Measurements from ENCODE around the gene FNIP2.
"Not testable (repeated sequence)": the region's sequence is repeated elsewhere in the genome, so short reads cannot be mapped to it uniquely, and the experiment has no call there.

FNIP2 gene

DNA sequence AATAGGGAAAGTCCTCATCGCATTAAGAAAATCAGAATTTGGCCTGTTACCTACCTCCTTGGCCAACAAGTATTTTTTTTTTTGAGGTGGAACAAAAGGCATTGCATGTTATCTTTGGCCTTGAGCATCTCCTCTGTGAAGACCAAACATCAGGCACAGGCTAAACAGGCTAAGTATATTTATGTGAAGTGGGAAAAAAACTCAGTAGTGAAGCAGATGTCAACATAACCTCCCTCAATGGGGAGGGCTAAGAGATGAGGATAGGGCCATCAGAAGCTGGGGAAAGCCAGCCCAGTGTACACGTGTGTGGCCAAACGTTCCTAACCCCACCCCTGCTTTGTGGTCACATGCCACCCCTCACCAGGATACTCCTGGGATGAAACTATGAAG, 102.5 kb downstream of the FNIP2 start:
- no peak for DNase-seq

DNA sequence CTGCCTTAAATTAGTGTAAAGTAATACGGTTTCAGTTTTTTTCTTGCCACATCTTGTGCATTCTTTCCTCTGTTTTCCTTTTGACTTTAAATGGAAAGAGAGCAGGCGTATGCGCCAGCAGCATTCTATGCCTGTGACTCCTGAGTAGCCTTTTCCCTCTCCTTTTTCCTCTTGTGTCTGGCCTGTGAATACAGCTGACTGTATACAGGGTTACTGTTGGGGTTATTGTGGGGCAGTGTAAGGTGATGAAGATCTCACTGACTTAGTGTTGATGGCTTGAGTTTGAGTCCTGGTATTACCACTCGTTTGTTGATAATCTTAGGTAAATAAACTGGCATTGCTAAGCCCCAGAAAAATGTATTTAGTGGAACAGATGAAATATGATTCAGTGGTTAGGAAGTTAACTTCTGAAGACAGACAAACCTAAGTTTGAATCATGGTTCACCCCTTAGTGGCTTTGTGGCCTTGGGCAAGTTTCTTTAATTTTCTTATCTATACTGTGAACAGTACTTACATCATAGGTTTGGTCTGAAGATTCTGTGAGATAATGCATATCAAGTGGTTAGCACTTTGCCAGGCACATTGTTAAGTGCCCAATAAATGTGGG, 105.1 kb downstream of the FNIP2 start:
- DNase-seq: no peak

DNA sequence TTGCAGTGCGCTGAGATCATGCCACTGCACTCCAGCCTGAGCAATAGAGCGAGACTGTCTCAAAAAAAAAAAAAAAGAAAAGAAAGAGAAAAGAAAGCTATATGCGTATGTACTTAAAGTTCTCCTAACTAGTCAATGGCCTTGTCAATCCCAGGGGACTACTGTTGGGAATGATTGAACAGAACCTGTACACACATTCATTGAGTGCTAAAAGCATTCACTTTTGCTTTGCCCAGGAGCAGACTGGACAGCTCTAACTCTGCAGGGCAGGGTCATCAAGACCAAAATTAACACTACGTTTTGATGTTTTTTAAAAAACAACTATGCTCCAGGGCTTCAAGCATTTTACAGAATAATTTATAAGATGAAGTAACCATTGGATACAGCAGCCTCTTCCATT, 106.2 kb downstream of the FNIP2 start:
- no peak for DNase-seq

DNA sequence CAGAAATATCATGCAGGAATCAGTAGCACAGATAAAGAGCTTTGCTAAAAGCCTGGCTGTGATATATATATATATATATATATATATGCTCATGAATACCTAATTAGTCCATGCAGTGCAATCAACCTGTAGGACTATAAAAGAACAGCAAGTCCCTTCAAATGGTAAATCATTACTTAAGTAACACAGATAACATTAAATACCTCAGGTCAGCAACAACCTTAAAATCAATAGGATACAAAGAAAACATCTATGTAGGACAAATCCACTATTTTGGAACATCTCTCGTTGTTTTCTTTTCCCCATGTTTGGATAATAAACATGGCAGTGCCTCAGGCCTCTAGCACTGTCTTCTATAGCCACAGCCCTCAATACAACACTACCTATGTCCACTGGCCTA, 106.6 kb downstream of the FNIP2 start:
- no peak for DNase-seq

DNA sequence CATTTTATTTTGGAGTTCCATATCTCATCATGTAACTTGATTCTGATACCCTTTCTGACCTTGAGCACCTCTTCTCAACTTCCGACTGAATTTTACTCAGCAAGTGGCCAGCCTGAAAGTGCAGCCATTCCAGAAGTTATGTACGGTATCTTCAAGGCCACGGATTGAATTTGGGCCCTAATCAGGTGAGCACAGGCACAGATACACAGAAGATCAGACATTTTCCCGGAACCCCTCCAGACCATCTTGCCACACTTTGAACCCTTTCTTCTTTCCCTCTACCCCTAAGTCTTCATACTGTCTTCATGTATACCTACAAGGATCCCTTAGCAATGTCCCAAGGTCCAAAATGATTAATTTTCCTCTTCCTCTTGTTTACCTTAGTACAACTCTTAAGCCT, 108.2 kb downstream of the FNIP2 start:
- no peak for DNase-seq

DNA sequence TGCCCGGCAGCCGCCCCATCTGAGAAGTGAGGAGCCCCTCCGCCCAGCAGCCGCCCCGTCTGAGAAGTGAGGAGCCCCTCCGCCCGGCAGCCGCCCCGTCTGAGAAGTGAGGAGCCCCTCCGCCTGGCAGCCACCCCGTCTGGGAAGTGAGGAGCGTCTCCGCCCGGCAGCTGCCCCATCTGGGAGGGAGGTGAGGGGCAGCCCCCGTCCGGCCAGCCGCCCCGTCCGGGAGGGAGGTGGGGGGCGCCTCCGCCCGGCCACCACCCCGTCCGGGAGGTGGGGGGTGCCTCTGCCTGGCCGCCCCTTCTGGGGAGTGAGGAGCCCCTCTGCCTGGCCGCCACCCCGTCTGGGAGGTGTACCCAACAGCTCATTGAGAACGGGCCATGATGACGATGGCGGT, 113.3 kb downstream of the FNIP2 start:
- DNase-seq: not testable (repeated sequence)

DNA sequence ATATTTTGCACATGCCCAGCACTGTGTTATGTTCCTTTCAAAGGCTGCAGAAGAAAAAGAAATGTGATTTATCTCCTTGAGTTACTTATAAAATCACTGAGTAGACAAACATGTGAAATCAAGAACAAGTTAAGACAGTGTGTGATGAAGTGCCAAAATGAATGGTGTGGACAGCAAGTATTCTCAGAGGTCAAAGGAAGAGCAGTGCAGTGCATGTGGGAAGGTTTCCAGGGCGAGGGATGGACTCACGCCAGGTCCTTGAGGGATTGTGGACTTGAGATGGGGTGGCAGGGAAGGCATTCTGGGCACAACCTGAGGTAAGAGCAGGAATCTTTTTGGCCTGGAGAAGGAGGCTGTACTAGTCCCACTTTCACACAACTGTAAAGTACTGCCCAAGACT, 115.5 kb downstream of the FNIP2 start:
- no peak for DNase-seq

DNA sequence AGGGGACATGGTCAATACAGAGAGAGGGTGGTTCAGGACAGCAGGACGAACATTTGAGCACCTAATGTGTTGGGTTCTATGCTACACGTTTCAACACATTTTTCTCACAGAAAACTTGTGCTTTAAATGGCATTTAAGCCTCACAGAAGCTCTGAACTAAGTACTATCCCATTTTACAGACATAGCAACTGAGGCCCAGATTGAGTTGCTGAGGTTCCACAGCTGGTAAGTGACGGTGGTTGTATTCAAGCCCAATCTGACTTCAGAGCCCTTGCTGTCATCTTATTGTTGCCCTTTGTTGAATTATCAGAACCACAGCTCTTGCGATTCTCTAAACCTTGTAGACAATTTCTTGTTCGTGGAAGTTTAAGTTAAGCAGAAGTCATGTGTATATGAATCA, 116.7 kb downstream of the FNIP2 start:
- DNase-seq: no peak

DNA sequence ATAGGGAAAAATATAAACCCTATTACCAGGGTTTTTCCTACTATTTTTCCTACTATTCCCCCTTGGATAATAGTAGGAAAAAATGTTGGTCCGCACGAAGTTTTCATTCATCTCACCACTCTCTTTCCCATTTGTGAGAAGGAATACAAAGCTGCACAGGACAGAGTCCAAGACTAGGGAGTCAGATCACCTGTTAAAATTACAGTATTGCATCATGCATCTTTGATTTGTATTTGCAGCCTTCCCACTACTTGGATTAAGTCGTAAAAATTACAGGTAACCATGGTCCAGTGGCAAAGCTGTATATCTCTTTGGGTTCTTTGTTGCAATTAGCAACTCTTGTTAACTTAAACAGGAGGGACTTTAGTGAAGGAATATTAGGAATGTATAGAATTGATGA, 121.5 kb downstream of the FNIP2 start:
- DNase-seq: no peak

DNA sequence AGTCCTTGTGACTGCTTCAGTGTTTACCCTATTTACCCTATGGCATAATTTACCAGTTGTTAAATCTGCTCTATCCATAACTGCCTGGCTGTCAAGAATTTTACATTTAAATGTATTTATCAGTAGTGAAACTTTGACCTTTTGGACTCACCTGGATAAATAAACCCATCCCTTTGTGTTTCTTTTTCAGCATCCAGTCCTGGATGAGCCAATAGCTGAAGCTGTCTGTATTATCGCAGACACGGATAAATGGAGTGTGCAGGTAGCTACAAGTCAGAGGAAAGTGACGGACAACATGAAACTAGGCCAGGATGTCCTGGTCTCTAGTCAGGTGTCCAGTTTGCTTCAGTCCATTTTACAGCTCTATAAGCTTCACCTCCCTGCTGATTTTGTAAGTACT, 122.4 kb downstream of the FNIP2 start:
- no peak for DNase-seq

DNA sequence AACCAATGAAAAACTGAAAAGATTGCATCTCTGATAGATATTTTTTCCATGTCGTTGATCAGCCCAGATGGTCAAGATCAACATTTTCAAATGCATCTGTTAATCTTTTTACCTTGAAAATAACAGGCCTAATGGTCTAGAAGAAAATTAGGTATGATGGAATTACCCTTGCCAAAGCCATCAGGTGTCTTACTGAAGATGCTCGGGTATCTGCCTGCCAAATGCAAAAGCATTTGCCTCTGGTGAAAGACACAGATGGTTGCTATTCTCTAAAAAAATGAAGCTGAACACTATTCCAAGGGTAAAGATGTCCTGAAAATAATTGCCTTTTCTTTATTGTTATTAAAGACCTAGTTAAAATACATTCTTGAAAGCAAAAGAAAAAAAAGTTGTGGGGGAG, 126.0 kb downstream of the FNIP2 start:
- no peak for DNase-seq

DNA sequence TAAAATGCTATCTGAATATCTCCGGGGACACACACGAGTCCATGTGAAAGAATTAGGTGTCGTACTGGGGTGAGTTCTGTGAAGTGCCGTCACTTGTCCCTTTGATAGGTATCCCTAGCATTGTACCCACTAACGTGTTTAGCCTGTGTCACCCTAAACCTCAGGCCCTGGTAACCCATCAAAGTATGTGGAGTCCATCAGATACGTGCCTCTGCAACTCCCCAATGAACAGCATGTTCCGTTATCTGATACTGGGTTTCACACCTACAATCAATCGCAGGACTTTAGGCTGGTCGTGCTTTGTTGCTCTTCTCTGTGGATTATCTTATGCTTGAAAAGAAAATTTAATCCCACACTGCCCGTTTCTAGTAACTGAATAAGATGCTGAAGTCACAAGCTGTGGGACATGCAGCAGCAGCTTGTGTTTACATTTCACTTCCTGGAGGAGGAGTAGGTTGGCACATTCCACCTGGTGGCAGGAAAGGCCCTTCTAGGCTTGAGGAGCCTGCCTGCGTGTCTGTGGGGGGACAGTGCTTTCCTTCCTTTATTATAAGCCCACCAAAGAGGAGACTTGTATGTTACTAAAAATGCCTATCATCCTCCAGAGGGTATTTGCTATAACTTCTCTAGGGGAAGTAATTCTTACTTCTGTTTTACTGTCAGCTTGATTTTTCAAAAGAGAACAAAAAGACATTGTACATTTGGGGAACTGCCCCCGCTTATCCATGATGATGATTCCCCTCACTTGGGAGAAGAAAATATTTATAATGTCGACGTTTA, 127.2 kb downstream of the FNIP2 start:
- peak; percentile 6 for DNase-seq

DNA sequence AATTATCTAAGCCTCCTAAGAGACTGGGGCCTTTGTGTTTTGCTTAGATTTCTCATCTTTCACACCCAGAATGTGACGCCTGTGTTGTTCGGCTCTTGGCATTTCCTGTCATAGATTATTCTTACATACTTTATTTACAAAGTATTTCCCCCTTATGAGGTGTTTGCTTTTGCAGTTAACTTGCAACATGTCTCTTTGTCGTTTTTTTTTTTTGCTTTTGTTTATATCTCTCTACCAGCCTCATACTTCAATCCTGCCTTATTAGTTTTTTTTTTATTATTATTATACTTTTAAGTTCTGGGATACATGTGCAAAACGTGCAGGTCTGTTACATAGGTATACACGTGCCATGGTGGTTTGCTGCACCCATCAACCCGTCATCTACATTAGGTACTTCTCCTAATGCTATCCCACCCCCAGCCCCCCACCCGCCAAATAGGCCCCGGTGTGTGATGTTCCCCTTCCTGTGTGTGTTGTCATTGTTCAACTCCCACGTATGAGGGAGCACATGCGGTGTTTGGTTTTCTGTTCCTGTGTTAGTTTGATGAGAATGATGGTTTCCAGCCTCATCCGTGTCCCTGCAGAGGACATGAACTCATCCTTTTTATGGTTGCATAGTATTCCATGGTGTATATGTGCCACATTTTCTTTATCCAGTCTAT, 127.9 kb downstream of the FNIP2 start:
- DNase-seq: not testable (repeated sequence)

DNA sequence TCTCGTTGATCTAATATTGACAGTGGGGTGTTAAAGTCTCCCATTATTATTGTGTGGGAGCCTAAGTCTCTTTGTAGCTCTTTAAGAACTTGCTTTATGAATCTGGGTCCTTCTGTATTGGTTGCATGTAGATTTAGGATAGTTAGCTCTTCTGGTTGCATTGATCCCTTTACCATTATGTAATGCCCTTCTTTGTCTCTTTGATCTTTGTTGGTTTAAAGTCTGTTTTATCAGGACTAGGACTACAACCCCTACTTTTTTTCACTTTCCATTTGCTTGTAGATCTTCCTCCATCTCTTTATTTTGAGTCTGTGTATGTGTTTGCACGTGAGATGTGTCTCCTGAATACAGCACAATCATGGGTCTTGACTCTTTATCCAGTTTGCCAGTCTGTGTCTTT, 131.6 kb downstream of the FNIP2 start:
- not testable (repeated sequence) for DNase-seq

DNA sequence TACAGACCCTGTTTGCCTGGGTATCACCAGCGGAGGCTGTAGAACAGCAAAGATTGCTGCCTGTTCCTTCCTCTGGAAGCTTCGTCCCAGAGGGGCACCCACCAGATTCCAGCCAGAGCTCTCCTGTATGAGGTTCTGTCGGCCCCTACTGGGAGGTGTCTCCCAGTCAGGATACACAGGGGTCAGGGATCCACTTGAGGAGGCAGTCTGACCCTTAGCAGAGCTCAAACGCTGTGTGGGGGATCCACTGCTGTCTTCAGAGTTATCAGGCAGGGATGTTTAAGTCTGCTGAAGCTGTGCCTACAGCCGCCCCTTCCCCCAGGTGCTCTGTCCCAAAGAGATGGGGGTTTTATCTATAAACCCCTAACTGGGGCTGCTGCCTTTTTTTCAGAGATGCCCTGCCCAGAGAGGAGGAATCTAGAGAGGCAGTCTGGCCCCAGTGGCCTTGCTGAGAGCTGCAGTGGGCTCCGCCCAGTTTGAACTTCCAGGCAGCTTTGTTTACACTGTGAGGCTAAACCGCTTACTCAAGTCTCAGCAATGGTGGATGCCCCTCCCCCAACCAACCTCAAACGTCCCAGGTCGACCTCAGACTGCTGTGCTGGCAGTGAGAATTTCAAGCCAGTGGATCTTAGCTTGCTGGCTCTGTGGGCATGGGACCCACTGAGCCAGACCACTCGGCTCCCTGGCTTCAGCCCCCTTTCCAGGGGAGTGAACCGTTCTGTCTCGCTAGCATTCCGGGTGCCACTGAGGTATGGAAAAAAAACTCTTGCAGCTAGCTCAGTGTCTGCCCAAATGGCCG, 133.7 kb downstream of the FNIP2 start:
- DNase-seq: not testable (repeated sequence)

DNA sequence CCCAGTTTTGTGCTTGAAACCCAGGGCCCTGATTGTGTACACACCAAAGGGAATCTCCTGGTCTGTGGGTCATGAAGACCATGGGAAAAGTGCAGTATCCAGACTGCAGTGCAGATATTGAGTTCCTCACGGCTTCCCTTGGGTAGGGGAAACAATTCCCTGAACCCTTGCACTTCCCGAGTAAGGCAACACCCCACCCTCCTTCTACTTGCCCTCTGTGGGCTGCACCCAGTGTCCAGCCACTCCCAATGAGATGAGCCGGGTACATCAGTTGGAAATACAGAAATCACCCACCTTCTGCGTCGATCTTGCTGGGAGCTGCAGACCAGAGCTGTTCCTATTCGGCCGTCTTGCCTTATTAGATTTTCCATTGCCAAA, 134.2 kb downstream of the FNIP2 start:
- no peak for DNase-seq

DNA sequence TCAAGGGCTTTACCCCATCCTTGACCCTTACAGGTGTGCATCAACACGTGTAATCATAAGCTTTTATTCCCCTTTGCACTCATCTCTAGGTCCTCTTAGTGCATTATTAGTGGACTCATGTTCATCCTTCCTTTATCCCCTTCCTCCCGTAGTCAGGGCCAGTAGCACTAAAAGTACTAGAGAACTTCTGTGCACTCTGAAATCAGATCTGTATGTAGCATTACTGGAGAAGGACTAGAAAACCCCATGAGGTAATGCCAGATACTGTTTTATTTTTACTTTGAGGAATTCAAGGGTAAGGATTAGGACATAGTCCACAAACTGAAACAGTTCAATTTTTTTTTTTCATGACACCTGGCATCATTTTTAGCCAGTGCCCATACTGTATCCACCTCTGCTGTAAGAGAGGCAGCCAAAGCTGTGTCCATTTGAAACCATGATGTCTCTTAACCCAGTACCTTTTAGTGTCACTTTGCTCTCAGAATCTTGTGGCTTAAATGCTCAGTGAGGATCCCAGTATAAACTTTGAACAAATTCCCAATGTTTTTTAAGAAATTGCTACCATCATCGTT, 134.7 kb downstream of the FNIP2 start:
- no peak for DNase-seq

DNA sequence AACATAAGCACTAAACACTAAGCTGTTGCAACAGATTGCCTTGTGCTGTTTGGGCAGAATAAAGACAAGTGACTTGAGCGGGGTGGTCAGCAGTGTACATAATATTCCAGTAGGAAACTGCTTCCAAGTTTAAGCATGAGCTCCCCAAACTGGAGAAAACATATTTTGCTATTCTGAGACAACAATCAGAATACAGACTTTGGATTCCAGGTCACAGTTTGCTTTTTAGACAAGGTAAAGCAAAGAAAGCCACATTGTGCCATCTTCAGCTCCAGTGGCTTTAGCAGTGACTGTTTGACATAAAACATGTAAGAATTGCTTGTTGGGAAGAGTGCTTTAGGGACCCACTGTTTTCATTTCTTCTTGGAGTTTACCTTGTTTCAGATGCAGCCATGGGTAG, 136.0 kb downstream of the FNIP2 start:
- no peak for DNase-seq

DNA sequence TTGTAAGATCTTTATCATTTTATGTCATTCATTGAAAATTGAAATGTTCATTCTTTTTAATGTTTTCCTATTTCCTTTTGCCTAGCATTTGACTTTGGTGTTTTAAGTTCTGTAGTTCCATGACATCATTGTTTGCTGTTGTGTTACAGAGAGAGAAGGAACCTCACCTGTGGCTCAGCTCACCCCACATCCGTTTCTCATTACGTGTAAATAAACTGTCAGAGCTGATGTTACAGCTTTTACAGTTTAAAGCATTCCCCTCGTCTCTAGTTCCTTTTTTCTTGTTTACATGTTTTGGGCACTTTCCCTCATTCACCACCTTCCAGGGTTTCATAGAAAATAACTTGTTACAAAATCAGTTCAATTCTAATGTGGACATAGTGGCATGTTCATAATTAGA, 137.2 kb downstream of the FNIP2 start:
- DNase-seq: no peak

DNA sequence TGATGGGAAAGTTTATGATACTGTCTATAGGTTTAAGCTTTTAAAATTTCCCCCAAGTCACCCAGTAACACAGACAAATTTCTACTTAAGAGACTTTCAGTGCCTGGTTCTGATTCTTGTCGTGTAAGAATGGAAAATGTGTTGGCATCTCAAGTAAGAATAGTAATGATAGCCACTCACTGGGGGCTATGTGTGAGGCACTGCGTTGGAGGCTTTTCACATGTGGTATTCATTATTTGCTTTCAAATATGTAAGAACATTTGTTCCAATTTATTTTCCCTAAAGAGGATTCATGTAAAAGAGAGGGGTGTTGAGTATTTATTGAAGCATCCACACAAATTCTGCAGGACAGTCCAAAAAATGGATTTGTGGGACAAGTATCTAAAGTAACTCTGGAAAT, 143.6 kb downstream of the FNIP2 start:
- DNase-seq: no peak

DNA sequence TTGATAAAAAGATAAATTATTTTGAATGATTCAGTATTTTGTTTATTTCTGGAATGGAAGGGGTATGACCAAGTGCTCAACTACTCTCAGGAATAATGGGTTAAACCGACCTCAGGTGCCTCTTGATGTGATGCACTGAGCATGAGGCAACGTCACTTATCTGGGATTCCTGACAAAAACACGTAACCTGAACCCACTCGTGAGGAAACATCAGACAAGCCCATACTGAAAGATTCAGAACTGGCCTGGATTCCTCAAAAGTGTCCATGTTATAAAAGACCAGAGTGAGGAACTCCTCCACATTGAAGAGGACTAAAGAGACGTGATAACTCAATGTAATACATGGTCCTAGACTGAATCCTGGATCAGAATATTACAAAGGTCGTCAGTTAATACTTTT, 144.0 kb downstream of the FNIP2 start:
- DNase-seq: no peak

DNA sequence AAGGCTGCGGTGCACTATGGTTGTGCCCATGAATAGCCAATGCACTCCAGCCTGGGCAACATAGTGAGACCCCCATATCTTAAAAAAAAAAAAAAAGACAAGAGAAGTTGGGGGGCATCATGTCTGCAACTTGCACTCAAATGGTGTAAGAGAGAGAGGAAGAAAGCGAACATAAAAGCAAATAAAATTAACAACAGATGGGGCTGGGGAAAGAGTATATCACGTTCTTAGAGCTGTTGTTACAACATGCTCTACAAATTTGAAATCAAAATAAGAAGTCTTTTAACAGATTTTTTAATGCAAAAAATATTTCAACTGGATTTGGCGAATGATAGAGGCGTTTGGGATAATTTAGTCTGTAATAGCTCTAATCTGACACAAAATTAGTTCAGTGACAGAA, 144.9 kb downstream of the FNIP2 start:
- no peak for DNase-seq

DNA sequence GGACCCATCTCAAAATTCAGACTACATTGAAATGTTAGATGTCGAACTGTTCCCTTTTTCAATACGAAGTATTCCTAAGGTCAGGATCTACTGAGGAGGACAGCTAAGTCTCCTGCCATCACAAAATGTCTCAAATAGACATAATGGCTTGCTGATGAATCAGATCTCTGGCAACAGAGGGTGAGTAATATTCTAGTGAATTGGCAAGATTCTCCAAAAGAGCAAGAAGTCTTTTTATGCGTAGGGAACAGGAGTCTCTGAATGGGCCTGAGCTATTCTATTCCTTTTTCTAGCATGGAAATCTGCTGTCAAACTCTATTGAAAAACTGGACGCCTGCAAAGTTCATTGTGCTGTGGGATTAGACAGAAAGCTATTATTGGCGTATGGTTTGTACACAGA, 145.4 kb downstream of the FNIP2 start:
- no peak for DNase-seq

Data from right kidney (tissue), 1 donor.